HL-60 (cell line): ENCODE measurements around the gene FARS2.

Experiments used
- DNase-seq, 2 experiments: peaks; one replicate each; pipeline ENCODE4 v3.0.0-alpha.2; 2010 to 2020; ENCODE audit warnings: low read depth in 1 of 2, low spot score in 1 of 2
- H3K27ac ChIP-seq: fragments of 250-450 bp; sonication (Bioruptor Pico); replicated peaks from 2 replicates; pipeline ENCODE4 v1.5.1; 2020; ENCODE audit warnings: mild to moderate bottlenecking, moderate library complexity
- H3K27me3 ChIP-seq: fragments of 250-450 bp; sonication (Bioruptor Pico); 2 replicates; pipeline ENCODE4 v1.5.1; 2021; ENCODE audit warnings: mild to moderate bottlenecking, moderate library complexity; ENCODE audit not compliant: insufficient read depth, poor library complexity, severe bottlenecking
- H3K4me3 ChIP-seq: replicated peaks from 2 replicates; pipeline ENCODE4 v1.5.1; 2011; ENCODE audit warnings: mild to moderate bottlenecking, control low read depth, low read length; ENCODE audit not compliant: insufficient read depth
- CTCF ChIP-seq: IDR thresholded peaks from one replicate; pipeline ENCODE4 v1.5.1; 2011; ENCODE audit warnings: low read length, control low read depth, inconsistent platforms; ENCODE audit not compliant: insufficient read depth
- GABPA ChIP-seq: IDR thresholded peaks from 2 replicates; pipeline ENCODE4 v1.6.1; 2012; ENCODE audit warnings: low read depth
- POLR2AphosphoS5 ChIP-seq: IDR thresholded peaks from 2 replicates; pipeline ENCODE4 v1.6.1; 2012; ENCODE audit warnings: low read depth
- REST ChIP-seq: IDR thresholded peaks from 2 replicates; pipeline ENCODE4 v1.6.1; 2012; ENCODE audit warnings: low read depth; ENCODE audit not compliant: insufficient replicate concordance
- SPI1 ChIP-seq: IDR thresholded peaks from 2 replicates; pipeline ENCODE4 v1.6.1; 2012; ENCODE audit warnings: low read depth, mild to moderate bottlenecking, borderline replicate concordance

Gene FARS2

GRCh38 chr6:5318617-5319272 lies 57.4 kb downstream of the FARS2 start:
- no peak overlapping the region for H3K4me3 ChIP-seq
- no peak overlapping the region for H3K27ac ChIP-seq
- DNase-seq, result no peak
- H3K27me3 ChIP-seq, result no peaks in the 10 kb centered on the region
- no peak for TF ChIP-seq REST
- TF ChIP-seq CTCF, result no peak
- TF ChIP-seq SPI1, result no peak
- no peak for TF ChIP-seq GABPA
- no peak for TF ChIP-seq POLR2AphosphoS5

- DNase-seq, result no peak
- no peak for TF ChIP-seq GABPA
- no peak for TF ChIP-seq REST
- TF ChIP-seq SPI1, result no peak
- no peak for TF ChIP-seq CTCF
- TF ChIP-seq POLR2AphosphoS5, result no peak
Observed at GRCh38 chr6:5323979-5324378, 62.7 kb downstream of the FARS2 start.

GRCh38 chr6:5325173-5325572 lies 63.9 kb downstream of the FARS2 start:
- no peaks in the 10 kb centered on the region for H3K27me3 ChIP-seq
- no peak overlapping the region for H3K27ac ChIP-seq
- TF ChIP-seq SPI1, result no peak
- no peak for TF ChIP-seq POLR2AphosphoS5
- TF ChIP-seq CTCF, result no peak
- no peak for TF ChIP-seq GABPA
- no peak for TF ChIP-seq REST
- no peak overlapping the region for H3K4me3 ChIP-seq
- DNase-seq, result no peak

More at GRCh38 chr6:5323979-5324378, 62.7 kb downstream of the FARS2 start:
- H3K27ac ChIP-seq, result no peak overlapping the region
- no peak overlapping the region for H3K4me3 ChIP-seq
- no peaks in the 10 kb centered on the region for H3K27me3 ChIP-seq
